NCI-H187 (cell line): ENCODE measurements around the gene SIPA1L3.
A peak's percentile ranks its signal among the peaks of the same experiment; 100 is the strongest.

Experiments used
- DNase-seq, 2 experiments: peaks; one replicate each; lab custom pipeline; 2025; lab: John Stamatoyannopoulos, UW

The SIPA1L3 gene

DNA sequence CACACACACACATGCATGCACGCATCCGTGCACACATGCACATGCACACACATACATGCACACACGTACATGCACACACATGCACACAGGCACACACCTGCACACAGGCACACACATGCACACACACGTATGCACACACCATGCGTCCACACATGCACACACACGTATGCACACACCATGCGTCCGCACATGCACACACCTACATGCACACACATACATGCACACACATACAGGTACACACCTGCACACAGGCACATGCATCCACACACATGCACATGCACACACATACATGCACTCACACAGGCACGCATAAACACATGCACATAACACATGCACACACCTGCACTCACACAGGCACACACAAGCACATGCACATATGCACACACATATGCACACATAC lies 204.9 kb downstream of the SIPA1L3 start:
- no peak for DNase-seq

DNA sequence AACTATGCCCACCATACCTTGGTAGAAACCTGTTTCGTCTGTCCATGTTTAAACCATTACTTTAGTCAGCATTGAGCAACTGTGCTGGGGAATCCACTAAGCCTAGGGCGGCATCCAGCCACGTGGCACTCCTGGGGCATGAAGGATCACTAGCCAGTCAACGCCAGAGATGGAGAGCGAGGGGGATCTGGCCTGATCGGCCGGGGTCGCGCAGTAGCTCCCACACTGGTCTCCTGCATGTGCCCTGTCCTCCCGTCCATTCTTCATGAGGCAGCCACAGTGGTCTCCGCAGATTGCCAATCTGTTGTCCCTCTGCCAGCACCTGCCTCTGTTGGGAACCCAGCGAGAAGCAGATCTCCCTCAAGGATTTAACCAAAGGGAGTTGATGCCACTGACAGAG lies 207.6 kb downstream of the SIPA1L3 start:
- DNase-seq = no peak

DNA sequence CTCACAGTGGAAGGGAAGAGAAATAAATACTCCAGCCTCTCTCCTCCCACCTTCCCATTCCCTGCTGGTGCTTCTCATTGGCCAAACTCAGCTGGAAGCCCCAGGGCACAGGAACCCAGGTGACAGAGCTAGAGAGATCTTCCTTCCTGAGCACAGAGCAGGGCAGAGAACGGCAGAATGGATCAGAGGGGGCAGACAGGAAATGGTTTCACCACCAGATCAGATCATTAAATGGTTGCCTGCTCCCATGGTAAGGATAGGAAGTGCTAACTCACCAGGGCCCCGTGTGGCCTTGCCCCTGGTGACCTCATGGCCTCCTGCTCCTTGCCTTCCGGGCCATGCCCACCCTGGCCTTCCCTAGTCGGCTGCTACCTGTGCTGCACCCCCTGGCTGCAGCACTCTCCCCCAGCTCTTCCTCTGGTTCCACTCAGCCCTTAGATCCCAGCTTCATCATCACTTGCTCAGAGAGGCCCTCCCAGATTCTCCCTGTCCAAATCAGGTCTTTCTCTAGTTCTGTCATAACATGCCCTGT lies 208.3 kb downstream of the SIPA1L3 start:
- DNase-seq = no peak

DNA sequence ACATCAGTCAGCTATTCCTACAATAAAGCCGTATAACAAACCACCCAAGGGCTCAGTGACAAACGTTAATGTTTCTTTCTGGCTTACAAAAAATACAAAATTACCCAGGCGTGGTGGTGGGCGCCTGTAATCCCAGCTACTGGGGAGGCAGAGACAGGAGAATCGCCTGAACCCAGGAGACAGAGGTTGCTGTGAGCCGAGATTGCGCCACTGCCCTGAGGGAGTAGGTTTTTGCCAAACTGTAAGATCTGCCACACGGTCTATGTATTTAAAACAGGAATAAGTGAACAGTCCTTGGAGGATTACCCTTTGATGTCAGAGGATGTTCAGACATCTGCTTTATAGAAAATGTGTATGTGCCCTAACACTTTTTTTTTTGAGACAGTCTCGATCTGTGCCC lies 211.2 kb downstream of the SIPA1L3 start:
- DNase-seq = no peak

DNA sequence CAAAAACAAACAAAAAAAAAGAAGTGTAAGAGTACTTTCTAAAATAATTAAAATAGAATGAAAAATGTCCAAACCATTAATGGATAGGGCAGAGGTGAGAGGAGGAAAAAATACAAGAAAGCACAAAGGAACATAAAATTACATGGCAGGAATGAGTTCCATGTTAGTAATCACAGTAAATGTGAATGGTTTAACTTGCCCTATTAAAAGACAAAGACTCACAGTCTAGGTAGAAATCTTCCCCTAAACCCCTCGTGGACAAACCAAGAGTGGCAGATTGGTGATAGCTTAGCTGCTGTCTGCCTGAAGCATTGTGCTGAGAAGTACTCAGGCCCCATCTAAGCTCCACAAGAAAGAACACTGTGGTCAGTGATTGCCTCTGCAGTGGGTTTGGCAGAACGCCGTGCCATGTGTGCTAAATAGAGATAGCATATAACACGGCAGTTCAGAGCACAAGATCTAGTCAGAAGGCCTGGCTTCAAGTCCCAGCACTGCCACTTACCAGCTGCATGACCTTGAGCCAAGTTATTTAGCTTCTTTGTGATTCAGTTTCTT lies 213.5 kb downstream of the SIPA1L3 start:
- DNase-seq = no peak

DNA sequence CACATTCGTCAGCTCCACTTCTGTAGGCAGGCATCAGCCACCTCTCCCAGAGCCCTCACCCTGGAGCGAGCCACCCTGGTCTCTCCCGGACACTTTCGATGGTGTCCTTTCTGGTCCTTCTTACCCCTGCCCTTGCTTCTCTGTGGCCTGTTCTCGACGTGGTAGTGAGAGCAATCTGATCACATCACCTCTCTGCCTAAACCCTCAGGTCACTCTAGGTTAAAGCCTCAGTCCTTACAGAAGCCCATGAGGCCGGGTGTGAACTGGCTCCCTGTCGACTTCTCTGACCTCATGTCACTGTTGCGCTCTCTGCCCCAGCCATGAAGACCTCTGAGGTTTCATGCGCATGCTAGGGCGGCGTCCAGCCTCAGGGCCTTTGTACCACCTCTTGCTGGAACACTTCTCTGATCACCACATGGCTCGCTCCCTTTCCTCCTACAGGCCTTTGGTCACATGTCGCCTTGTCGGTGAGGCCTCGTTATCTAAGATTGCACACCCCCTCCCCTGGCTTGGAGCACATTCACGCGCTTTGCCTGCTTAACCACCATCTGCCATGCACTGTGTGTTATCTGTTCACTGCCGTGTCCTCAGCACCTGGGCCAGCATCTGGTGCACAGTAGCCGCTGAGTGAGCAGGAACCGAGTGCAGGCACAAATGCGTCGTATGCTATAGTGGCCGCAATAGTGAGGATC lies 215.5 kb downstream of the SIPA1L3 start:
- DNase-seq = peak in 1 of 2 experiments; percentile 9

DNA sequence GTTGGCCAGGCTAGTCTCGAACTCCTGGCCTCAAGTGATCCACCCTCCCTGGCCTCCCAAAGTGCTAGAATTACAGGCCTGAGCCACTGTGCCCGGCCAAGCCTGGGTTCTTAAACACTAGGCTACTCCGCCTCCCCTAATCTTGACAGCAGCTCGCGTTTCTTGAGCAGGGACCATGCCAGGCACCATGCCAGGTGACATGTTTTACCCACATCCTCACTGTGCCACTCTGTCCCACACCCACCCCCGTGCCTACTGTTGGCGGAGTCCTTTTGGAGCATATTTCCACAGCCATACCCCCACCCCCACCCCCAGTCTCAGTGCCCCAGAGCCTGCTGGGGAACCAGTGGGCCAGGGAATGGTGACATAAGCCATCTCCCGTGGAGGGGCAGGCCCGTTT lies 218.2 kb downstream of the SIPA1L3 start:
- DNase-seq = no peak

DNA sequence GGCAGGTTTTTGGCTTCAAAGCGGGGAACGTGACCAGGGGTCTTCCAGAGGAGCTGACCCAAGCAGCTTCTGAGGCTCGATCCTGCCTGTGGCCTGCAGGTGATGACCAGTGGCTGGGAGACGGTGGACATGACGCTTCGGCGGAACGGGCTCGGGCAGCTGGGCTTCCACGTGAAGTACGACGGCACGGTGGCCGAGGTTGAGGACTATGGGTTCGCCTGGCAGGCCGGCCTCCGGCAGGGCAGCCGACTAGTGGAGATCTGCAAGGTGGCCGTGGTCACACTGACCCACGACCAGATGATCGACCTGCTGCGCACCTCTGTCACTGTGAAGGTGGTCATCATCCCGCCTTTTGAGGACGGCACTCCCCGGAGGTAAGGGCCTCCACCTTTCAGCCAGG lies 223.4 kb downstream of the SIPA1L3 start:
- DNase-seq = no peak

DNA sequence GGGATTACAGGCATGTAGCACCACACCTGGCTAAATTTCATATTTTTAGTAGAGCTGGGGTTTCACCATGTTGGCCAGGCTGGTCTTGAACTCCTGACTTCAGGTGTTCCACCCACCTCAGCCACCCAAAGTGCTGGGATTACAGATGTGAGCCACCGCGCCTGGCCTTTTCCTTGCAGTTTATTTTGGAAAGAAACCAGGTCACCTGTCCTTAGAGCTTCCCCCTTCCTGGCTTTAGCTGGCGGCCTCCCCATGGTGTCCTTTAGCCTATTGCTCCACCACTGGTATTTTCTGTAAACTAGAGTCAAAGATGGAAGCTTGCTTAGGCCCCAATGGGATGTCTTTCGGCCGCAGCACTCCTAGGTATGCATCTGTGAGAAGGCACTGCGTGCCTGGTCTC lies 225.8 kb downstream of the SIPA1L3 start:
- DNase-seq = no peak

DNA sequence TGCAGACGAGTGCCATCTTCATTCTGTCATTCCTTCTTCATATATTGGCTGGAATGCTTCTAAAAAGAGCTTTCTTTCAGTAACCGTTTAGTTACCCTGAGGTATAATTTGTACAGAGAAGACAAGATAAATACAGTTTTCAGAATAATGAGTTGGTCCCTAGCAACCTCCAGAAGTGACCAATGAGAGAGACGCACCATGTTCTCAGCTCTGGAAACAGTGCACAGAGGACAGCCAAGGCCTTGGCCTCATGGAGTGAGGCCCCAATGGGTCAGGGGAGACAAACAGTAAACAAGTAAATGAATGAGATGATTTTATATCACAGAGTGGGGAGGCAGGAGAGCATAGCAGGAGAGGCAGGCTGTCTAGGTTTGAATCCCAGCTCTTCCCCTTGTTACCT lies 226.3 kb downstream of the SIPA1L3 start:
- no peak for DNase-seq

DNA sequence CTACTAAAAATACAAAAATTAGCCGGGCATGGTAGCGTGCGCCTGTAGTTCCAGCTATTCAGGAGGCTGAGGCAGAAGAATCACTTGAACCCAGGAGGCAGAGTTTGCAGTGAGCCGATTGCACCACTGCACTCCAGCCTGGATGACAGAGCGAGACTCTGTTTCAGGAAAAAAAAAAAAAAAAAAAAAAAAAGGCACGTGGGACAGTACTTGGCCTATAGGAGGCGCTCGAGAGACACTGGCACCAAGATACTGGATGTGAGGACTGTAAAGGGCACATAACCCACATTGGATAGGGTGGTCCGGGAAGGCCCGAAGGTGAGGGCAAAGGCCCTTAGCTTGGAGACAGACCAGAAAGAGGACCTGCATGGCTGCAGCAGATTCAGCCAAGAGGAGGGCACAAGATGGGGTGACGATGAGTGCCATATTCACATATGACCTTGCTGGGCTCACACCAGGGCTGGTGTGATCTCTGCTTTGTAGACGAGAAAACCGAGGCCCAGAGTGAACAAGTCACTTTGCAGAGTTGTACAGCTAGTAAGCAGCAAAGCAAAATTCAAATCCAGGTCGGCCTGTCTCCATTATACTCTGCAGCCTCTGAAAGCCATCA lies 227.6 kb downstream of the SIPA1L3 start:
- DNase-seq = no peak

DNA sequence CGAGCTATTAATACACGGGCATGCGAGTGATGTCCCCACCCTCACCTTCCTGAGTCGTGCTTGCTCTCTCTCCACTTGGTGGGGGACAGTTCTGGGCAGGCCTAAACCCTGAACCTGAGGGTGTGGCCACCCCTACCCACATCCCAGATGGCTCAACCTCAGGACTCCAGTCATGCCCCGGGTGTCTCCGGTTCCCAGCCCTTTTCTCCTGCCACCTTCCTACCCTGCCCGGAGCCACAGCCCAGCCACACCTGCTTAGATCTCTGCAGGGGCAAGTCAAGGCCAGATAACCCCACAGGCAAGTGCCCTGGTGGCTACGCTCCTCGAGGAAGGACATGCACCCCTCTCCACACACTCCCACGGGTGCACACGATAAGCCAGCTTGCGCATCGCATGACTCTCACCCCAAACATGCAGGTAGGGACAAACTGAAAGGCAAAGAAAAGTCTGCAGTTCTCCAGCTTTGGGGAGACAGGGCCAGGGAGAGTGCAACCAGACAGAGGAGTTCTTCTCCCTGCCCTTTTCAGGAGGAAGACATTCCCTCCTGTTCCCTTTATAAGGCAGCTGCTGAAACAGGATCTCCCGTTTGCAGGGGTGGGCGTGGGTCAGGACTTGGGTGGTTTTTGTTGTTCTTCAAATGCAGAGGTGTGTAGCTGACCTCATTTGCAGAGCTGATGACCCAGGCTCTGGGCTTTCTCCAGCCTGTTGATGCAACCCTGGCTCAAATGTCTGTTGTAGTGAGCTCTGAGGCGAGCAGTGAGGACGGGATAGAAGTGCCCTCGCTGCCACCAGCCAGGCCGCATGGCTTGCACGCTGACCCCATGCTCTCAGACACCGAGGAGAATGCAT lies 228.4 kb downstream of the SIPA1L3 start:
- DNase-seq = no peak

DNA sequence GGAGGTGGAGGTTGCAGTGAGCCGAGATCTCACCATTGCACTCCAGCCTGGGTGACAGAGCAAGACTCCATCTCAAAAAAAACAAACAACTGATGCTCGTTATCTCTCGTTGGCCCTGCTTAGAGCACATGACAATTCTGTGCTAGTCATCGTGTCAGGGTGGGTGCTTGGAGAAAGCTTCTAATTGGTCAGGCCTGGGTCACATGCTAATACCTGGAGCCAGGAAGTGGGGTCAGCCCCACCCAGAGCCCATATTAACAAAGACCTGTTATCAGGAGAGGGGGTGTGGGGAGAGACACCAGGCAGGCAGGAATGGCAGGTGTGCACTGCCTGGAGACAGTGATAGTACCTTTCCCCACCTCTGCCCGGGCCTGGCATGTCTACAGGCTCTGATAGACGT lies 232.1 kb downstream of the SIPA1L3 start:
- no peak for DNase-seq

DNA sequence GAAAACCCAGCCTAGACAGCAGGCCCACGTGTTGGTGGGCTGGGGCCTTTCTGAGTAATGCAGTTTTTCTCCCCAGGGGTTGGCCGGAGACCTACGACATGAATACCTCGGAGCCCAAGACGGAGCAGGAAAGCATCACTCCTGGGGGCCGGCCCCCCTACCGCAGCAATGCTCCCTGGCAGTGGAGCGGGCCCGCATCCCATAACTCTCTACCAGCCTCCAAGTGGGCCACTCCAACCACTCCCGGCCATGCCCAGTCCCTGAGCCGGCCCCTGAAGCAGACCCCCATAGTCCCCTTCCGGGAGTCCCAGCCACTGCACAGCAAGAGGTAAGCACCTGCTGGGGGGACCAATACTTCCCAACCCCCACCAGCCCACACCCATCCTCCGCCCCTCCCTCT lies 234.1 kb downstream of the SIPA1L3 start:
- DNase-seq = no peak

DNA sequence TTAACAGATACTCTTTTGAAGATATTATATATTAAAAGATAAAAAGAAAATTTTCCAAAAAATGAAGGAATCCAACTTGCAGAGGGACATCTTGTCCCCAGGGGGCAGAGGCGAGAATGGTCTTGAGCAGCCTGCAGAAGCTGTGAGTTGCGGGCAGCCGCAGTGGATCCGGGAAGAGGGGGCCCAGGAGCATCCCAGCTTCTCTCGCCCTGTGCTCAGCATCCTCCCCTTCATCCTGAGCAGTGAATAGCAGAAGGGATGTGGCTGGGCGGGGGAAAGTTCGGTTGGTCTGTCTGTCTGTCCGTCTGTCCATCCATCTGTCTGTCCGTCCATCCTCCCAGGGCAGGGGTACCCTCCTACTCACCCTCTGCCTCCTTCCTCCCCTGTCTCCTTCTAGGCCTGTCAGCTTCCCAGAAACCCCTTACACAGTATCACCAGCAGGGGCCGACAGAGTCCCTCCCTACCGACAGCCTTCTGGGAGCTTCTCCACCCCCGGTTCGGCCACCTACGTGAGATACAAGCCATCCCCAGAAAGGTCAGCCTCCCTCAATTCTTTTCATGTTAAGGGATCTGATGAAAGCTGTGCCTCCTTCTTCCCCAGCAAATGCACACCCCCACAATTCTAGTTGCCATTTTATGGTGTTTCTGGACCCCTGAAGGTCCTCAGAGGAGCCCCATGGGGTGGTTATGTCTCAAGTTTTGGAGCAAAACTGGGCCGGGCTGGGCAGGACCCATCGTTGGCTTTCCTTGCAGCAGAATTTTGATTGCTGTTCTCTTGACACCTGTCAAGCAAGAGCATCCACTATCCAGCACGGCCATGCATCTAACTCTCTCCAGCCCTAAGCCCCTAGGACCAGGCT lies 235.4 kb downstream of the SIPA1L3 start:
- DNase-seq = peak in 1 of 2 experiments; percentile 37

DNA sequence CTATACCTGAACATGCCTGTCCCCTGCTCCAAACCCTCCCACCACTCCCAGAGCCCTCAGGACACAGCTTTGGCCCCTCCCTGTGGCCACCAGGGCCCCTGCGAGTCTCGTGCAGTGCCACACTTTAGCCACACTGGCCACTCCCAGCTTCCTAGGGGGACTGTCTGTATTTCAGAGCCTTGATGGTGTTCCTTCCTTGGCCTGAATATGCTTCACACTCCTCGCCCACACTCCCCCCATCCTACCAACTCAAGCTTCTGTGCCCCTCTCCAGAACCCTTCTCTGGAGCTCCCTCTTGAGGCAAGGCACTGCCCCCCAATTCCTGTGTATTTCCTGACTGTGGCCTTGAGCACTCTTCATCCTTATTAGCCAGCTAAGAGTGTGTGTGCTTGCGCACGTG lies 236.8 kb downstream of the SIPA1L3 start:
- no peak for DNase-seq

DNA sequence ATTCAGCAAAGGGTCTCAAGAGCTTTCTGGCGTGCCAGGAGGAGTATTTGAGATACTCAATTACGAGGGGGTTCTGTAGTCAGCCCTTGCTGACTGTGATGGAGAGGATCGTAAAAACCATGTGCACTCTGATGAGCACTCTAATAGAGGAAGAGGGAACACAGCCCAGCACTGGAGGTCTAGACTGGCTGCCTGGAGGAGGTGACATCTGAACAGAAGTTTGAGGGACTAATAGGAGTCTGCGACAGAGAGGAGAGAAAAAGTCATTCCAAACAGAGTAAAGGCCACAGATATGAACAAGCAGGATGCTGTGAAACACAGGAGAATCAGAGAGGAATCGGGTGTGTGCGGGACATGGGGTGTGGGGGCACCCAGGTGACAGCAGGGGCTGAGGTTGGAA lies 237.7 kb downstream of the SIPA1L3 start:
- DNase-seq = no peak

DNA sequence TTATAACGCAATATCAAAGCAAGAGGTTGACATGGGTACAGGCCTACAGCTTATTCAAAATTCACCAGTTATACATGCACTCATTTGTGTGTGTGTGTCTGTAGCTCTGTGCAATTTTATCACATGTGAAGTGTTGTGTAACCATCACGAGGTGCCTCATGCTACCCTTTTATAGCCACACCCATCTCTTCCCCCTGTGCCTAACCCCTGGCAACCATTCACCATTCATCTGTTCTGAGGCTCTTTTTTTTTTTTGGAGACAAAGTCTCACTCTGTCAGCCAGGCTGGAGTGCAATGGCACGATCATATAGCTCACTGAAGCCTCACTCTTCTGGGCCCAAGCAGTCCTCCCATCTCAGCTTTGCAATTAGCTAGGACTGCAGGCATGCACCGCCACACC lies 238.6 kb downstream of the SIPA1L3 start:
- DNase-seq = no peak

DNA sequence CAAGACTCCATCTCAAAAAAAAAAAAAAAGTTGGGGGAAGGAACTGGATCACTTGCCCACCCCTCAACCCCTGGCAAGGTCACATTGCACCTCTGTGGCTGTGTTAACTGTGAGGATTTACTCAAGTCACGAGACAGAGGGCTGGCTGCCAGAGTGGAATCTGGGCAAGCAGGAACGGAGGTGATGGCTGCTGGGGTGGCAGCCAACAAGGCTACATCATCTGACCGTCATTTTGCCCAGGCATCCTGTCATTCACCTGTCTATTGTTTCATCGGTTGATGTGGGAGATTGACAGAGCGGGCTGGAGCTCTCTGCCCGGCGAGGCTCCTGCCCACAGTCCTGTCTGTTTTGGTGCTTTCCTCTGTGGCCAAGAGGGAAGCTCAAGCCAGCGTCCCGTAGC lies 241.3 kb downstream of the SIPA1L3 start:
- DNase-seq = no peak

DNA sequence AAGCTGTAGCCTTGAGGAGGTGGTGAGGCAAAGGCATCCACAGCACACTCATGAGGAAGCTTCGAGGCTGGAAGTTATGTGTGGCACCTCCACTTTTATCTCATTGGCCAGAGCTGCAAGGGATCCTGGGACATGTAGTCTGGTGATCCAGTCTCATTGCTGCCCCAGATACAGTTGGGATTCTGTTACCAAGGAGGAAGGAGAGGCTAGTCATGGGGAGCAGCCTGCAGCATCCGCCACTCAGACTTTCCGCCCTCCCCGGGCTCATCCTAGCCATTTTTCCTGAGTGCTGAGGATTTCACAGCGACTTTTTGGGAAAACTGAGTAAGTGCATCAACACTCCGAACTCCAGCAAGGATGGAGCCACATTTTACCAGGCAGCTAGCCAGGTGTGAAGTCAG lies 242.7 kb downstream of the SIPA1L3 start:
- no peak for DNase-seq

DNA sequence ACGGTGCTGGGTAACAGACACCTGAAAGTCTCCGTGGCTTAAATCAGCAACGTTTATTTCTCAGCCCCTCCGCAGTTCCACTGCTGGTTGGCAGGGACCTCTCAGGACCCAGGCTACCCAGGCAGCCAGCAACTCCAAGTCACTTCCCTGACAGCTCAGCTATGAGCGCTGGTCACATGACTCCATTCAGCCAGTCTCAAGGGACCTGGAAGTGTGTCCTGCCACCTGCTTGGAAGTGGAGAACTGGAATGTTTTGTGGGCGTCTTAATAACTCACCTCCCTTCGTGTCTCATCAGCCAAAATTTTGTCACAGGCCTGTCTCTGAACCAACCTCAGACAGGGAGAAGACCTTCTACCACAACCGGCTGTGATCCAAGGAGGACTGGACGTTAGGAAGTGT lies 244.2 kb downstream of the SIPA1L3 start:
- no peak for DNase-seq
